Suprapubic skin (tissue), 4 donors: ENCODE data around the gene MRPL23. TPM values are rescaled to one million over a fixed set of nuclear protein-coding genes. Genes with fewer than 3 reads are reported as not detected.

ENCODE experiments used
- DNase-seq, 2 donors: peaks; one replicate each; pipeline ENCODE4 v3.0.0-alpha.2; 2019; ENCODE audit warnings: low spot score in 2 of 2
- H3K27ac ChIP-seq: fragments of 200-600 bp; sonication (generic); one replicate; pipeline ENCODE4 v1.5.1; 2019
- H3K27me3 ChIP-seq: fragments of 200-600 bp; sonication (generic); one replicate; pipeline ENCODE4 v1.5.1; 2019
- H3K36me3 ChIP-seq: fragments of 200-600 bp; sonication (generic); one replicate; pipeline ENCODE4 v1.5.1; 2019
- H3K4me1 ChIP-seq: fragments of 200-600 bp; sonication (generic); one replicate; pipeline ENCODE4 v1.5.1; 2019
- H3K4me3 ChIP-seq: fragments of 200-600 bp; sonication (generic); one replicate; pipeline ENCODE4 v1.5.1; 2019; ENCODE audit warnings: mild to moderate bottlenecking
- H3K9me3 ChIP-seq: fragments of 200-600 bp; sonication (generic); one replicate; pipeline ENCODE4 v1.5.1; 2019
- CTCF ChIP-seq, 2 donors: fragments of 200-600 bp in 1 of 2; fragments of 450-650 bp in 1 of 2; sonication (generic) in 1 of 2; IDR thresholded peaks; one replicate each; pipeline ENCODE4 v1.5.1; 2016 to 2019; ENCODE audit warnings: antibody characterized with exemption in 2 of 2, mild to moderate bottlenecking in 1 of 2, moderate library complexity in 1 of 2
- EP300 ChIP-seq: sonication (generic); formaldehyde crosslinking; IDR thresholded peaks from one replicate; pipeline ENCODE4 v1.6.1; 2017; ENCODE audit warnings: antibody characterized with exemption
- POLR2A ChIP-seq, 2 donors: fragments of 450-650 bp; IDR thresholded peaks; one replicate each; pipeline ENCODE4 v1.6.1; 2017; ENCODE audit warnings: antibody characterized with exemption in 2 of 2, mild to moderate bottlenecking in 2 of 2, moderate library complexity in 2 of 2
- POLR2AphosphoS5 ChIP-seq, 3 donors: sonication (generic); formaldehyde crosslinking; IDR thresholded peaks; one replicate each; pipeline ENCODE4 v1.6.1; 2017; ENCODE audit warnings: antibody characterized with exemption in 3 of 3
- WGBS: methylation state at CpG from one replicate; pipeline ENCODE4 v1.1.5; 2018; 5-methylcytosine and 5-hydroxymethylcytosine counted together
- total RNA-seq, 4 donors: library from RNA; depleted of rRNA; stranded (reverse); fragments of >200 nt; gene quantifications; one replicate each; pipeline ENCODE4 v1.1.0, GENCODE V29; 2016

Gene MRPL23
- total RNA-seq, 4 donors from 2014 or later = 76.9 to 115 (median 103) TPM

- WGBS = no CpG with 5 or more reads among the region's 20 CpGs
- no peaks in the 10 kb centered on the region for H3K27me3 ChIP-seq
- H3K27ac ChIP-seq = no peak overlapping the region
- no peak overlapping the region for H3K4me3 ChIP-seq
- TF ChIP-seq POLR2A (IDR thresholded peaks at IDR 0.05) (no peak), POLR2AphosphoS5 (IDR thresholded peaks at IDR 0.05) (no peak), EP300 (no peak), CTCF (IDR thresholded peaks at IDR 0.05) (no peak)
- no peaks in the 10 kb centered on the region for H3K9me3 ChIP-seq
- H3K4me1 ChIP-seq = no peaks in the 10 kb centered on the region
- no peak for DNase-seq
- no peaks in the 10 kb centered on the region for H3K36me3 ChIP-seq
Measured at GRCh38 chr11:1964955-1965354, 17.8 kb downstream of the MRPL23 start.

- Histone ChIP-seq H3K9me3 (no peaks in the 10 kb centered on the region), H3K4me3 (no peak overlapping the region)
- no peak for TF ChIP-seq CTCF (IDR thresholded peaks at IDR 0.05)
- TF ChIP-seq POLR2A (IDR thresholded peaks at IDR 0.05) = no peak
- no peak for TF ChIP-seq POLR2AphosphoS5 (IDR thresholded peaks at IDR 0.05)
- TF ChIP-seq EP300 = no peak
Measured at GRCh38 chr11:1966531-1966930, 19.4 kb downstream of the MRPL23 start.

GRCh38 chr11:1967641-1968225, 20.6 kb downstream of the MRPL23 start:
- Histone ChIP-seq H3K9me3 (no peaks in the 10 kb centered on the region), H3K4me1 (no peaks in the 10 kb centered on the region), H3K4me3 (no peak overlapping the region), H3K27me3 (no peaks in the 10 kb centered on the region), H3K27ac (no peak overlapping the region), H3K36me3 (no peaks in the 10 kb centered on the region)
- WGBS = no CpG with 5 or more reads among the region's 21 CpGs
- no peak for TF ChIP-seq CTCF (IDR thresholded peaks at IDR 0.05)
- no peak for TF ChIP-seq POLR2AphosphoS5 (IDR thresholded peaks at IDR 0.05)
- TF ChIP-seq POLR2A (IDR thresholded peaks at IDR 0.05) = no peak
- no peak for TF ChIP-seq EP300
- DNase-seq = no peak

More at GRCh38 chr11:1966531-1966930, 19.4 kb downstream of the MRPL23 start:
- no CpG with 5 or more reads among the region's 18 CpGs for WGBS
- H3K4me1 ChIP-seq = no peaks in the 10 kb centered on the region
- H3K36me3 ChIP-seq = no peaks in the 10 kb centered on the region
- H3K27me3 ChIP-seq = no peaks in the 10 kb centered on the region
- no peak overlapping the region for H3K27ac ChIP-seq
- DNase-seq = peak in 1 of 2 donors; percentile 27

GRCh38 chr11:1968454-1969002, 21.4 kb downstream of the MRPL23 start:
- Histone ChIP-seq H3K36me3 (no peaks in the 10 kb centered on the region), H3K27me3 (no peaks in the 10 kb centered on the region), H3K27ac (no peak overlapping the region), H3K4me3 (no peak overlapping the region), H3K9me3 (no peaks in the 10 kb centered on the region), H3K4me1 (no peaks in the 10 kb centered on the region)
- DNase-seq = peak in 1 of 2 donors; percentile 52
- WGBS = no CpG with 5 or more reads among the region's 24 CpGs
- TF ChIP-seq POLR2A (IDR thresholded peaks at IDR 0.05) = no peak
- TF ChIP-seq CTCF (IDR thresholded peaks at IDR 0.05) = no peak
- no peak for TF ChIP-seq POLR2AphosphoS5 (IDR thresholded peaks at IDR 0.05)
- no peak for TF ChIP-seq EP300

GRCh38 chr11:1969035-1969434, 21.9 kb downstream of the MRPL23 start:
- no peak for DNase-seq
- WGBS = no CpG with 5 or more reads among the region's 21 CpGs
- Histone ChIP-seq H3K9me3 (no peaks in the 10 kb centered on the region), H3K27ac (no peak overlapping the region), H3K4me1 (no peaks in the 10 kb centered on the region), H3K36me3 (no peaks in the 10 kb centered on the region), H3K4me3 (no peak overlapping the region), H3K27me3 (no peaks in the 10 kb centered on the region)
- no peak for TF ChIP-seq POLR2AphosphoS5 (IDR thresholded peaks at IDR 0.05)
- TF ChIP-seq POLR2A (IDR thresholded peaks at IDR 0.05) = no peak
- TF ChIP-seq CTCF (IDR thresholded peaks at IDR 0.05) = no peak
- TF ChIP-seq EP300 = no peak
